GM18909 (cell line): ENCODE measurements around the gene PSMD10.

Experiments
- ATAC-seq: cut with Tn5 transposase; IDR thresholded peaks from one replicate; pipeline ENCODE4 v1.9.1; 2021; ENCODE audit warnings: mild to moderate bottlenecking; ENCODE audit not compliant: unreplicated experiment, poor library complexity

The PSMD10 gene

DNA sequence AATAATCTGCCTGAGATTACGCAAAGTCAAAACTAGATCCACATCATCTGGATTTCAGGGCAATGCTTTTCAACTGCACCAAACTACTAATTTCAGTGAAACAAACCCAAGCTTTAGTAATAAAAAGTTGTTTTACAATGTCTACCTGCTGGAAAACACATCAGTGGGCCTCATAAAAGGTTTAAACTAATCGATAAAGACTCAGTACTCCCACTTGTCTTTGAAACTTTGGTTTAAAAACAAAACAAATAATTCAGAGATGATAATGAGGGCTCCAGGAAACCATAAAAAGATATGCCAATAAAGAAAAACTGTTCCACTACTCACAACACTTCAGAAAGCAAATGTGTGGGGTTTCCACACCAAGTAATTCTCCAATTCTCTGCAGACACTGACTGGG, 10.2 kb downstream of the PSMD10 start:
- no peak for ATAC-seq

DNA sequence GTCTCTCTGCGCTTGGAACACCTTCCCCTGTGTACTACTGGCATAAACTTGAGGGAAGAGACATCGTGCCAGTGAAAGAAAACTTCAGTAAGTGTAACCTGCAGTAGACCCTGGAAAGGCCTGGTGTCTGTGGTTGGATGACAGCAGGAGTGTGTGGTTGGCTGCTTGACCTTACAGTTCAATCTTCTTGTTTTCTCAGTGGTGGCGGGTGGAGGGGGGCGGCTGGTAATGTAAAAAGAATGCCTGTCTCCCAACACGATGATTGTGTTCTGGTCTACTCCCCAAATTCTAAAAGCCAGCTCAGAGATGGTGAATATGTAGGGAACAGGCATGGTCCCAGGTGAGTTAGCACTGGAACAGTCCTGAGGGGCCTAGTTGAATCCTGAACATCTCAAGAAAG, 18.6 kb downstream of the PSMD10 start:
- no peak for ATAC-seq

DNA sequence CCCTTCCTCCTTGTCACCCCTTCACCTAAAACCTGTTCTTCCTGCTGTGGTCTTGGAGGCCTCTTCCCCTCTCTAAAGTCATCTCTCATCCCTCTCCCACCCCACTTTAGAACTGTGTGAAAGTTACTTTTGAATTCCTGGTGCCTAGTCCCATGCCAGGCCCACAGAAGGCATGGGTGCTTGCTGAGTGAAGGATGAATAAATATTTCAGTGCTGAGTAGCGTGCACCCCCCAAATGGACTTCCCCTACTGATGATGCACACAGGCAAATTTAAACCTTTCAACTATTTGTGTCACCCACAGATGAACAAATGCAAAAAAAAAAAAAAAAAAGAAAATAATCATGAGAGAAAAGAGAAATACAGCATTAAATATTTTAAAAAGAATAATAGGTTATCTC, 19.8 kb downstream of the PSMD10 start:
- no peak for ATAC-seq

DNA sequence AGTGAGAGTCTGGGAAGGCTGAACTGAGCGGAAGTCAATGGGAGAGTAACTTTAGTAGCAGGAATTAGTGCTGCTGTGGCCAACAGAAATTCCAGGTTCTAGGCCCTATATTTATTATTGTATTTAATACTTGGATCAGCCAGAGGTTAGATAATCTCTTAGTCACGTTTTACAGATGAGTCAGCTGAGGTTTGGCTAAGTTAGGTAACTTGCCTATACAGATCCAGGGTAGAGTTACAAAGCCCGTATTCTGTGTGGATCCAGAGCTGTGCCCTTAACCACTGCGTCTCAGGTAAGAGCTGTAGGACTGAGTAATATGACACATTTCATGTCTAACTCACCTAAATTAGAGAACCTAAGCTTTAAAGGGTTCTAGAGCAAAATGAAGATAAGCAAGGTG, 20.5 kb downstream of the PSMD10 start:
- no peak for ATAC-seq

DNA sequence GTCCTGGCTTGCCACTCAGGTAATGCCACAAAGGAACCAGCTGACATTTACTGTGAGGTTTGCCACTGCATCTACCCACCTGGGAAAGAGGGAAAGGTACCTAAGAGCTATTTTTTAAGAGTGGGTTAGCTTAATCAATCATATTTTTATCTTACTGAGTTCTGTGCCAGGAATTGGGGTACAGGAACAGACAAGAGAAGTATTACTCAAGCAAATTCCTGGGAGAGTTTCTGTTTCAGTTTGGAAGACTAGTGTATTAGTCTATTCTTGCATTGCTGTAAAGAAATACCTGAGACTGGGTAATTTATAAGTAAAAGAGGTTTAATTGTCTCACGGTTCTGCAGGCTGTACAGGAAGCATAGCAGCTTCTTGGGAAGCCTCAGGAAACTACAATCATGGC, 23.2 kb downstream of the PSMD10 start:
- no peak for ATAC-seq

DNA sequence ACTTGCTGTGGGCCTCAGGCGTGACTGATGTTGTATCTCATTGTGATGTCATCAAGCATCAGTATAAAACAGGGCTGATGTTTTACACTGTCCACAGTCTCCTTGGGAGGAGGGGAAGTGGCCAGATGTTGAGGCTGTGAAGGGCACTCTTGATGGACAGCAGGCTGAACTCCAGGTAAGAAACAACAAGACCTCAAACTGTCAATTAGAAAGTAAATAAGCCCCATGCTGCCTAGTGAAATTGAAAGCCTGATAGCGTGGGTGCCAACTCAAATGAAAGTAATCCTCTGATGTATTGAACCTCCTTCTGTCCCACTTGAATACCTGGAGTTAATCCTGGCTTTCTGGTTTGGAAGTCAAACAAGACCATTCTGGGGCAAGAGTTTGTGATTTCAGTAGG, 26.7 kb downstream of the PSMD10 start:
- no peak for ATAC-seq

DNA sequence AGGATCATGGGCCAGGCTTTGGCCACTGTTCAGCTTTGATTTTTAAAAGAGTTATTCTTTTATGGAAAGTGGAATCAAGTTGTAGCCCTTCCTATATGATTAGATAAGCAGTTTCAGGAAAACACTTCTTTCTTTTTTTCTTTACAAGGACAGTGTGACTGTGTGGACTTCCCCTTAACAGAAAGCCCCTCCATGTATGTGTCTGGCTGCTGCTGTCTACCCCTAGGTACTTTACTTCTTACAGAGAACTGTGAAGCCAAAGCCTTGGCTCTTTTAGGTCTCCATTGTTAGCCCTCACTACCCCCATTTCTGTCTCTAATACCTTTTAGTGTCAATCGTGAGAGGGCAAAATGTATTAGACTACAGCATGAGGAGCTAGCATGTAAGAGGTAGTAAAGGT, 27.3 kb downstream of the PSMD10 start:
- ATAC-seq = no peak

DNA sequence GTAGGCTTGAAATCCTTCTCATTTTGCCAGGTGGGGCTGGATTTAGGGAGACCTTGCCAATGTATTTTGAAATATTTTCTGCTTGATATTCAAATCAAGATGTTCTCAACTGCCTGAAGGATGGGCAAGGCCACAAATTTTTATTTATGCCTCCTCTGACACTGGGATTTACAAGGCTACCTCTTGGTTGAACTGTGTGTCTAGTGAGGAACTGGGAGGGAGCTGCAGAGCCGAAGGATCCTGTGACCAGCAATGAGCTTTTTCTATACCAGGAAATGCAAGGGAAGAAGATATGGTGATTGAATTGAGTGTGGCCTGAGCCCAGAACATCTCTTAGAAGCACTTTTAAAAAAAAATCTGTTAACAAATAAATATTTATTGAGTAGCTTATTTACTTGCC, 31.5 kb downstream of the PSMD10 start:
- ATAC-seq = no peak

DNA sequence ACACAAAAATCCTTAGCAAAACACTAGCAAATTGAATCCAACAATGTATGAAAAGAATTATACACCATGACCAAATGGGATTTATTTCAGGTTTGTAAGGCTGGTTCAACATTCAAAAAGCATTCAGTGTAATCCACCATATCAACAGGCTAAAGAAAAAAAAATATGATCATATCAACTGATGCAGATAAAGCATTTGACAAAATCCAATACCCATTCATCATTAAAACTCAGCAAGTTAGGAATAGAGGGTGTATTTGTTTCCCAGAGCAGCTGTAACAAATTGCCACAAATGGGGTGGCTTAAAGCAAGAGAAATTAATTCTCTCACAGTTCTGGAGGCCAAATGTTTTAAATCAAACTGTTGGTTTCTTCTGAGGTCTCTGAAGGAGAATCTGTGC, 35.8 kb downstream of the PSMD10 start:
- no peak for ATAC-seq

DNA sequence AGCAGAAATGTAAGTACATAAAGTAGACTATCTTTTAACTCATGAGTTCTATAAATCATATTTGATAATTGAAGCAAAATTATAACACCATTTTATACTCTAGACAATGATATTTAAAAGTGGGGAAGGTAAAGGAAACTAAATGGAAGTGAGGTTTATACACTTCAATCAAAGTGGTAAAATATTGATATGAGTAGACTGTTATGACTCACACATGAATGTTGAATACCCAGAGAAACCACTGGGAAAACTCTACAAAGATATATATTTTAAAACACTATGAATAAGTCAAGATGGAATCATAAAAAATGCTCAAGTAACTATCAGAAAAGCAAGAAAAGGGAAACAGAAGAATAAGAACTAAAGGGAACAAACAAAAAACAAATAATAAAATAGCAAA, 38.1 kb downstream of the PSMD10 start:
- no peak for ATAC-seq

DNA sequence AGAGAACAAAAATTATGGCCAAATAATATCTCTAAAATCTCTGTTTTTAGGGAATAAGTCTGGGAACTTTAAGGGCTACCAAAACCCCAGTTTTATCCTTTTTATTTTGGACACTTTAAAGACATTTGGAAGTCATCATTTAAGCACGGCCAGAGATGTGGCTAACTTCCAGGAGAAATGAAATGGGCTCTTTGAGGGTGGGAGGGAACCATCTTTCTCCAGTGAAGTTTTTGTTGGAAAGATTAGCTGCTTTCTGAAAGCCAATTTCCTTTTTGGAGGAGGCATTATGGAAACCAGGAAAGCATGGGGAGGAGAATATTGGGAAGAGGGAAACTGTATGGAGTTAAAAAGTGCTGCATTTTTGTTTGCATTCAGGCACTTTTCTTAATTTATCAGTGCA, 41.7 kb downstream of the PSMD10 start:
- ATAC-seq = no peak

DNA sequence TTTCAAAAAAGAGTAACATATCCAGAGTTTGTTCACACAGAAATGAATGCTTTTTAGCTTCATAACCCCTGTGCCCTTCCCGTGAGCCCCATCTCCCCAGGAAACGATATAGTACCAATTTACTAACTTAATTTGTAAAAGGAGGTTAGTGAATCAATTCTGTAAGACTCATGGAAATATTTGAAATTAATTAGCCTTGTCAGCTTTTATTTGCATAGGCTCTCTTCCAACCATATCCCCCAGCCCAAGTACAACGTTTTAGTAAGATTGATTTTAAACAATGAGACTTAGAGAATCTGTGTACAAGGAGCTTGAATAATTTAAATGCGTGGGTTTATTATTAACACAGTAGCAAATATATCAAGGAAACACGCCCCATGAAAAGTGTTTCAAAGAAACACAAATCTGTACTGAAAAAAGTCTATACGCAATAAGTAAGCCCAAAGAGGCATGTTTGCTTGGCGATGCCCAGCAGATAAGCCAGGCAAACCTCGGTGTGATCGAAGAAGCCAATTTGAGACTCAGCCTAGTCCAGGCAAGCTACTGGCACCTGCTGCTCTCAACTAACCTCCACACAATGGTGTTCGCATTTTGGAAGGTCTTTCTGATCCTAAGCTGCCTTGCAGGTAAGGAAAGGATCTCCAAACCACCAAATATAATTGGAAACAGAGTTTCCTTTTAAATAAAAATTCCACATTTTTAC, 46.6 kb downstream of the PSMD10 start, which contains the start of gene VSIG1:
TSS of gene VSIG1 (plus strand) at position 512 of the 703 bp plus-strand sequence. CDS start at position 578, 66 bp downstream.
- no peak for ATAC-seq

DNA sequence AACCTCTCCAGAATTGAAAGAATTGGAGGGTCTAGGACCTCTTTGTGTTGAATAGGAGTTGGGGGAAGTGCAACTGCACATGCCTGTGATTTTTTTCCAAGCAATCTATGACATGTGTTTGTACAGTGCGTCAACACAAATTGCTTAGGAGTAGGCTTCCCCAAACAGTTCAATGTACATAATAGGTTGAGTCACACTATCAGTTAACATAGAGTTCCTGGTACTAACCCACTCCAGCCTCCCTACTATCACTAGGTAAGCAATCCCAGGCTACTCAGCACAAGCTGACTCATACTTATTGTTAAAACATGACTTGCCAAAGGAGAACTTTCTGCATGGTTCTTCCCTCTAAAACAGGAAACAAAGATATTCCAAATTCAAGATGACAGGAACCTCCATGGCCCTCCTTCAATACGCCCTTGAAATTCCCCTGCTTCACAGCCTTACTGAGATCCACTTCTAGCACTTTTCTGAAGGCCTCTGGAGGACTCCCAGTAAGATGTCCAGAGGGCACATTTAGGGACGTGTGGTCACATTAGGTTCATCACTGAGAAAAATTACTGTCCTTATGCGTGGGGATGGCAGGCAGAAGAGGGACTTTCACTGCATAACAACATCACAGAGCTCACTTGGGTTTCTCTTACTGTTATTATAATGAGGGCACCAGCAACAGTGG, 54.9 kb downstream of the PSMD10 start:
- no peak for ATAC-seq

DNA sequence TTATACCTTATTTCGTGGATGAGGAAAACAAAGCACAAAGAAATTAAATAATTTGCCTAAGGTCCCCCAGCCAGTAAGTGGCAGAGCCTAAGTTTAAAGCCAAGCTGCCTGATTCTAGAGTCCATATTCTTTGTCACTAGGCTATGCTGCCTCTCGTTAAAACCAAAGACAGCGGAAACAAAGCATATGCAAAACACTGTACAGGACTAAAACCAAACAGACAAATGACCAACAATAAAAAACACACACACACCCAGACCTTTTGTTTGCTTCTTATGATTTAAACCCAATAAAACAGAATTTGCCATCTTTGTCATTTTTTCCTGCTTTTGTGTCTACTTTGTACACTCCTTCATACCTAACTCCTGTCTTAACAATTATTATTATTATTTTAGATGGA, 56.6 kb downstream of the PSMD10 start:
- no peak for ATAC-seq
